Measurements from ENCODE around the gene ENTPD1.

DNA sequence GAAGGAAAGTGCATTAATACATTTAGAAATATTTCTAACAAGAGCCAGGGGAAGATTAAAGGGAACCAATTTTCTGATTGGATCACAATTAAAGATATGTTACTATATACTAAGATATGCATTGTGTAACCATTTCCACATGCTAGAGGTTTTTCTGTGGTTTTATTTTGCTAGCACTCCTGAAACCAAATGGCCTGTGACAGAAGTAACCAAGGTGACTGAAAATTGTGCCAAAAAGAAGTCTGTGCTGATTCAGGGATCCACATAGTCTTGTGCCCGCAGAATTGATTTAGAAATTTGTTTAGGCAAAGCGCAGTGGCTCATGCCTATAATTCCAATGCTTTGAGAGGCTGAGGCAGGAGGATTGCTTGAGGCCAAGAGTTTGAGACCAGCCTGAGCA, 153.6 kb downstream of the ENTPD1 start:
- TF ChIP-seq, protein P1, sequence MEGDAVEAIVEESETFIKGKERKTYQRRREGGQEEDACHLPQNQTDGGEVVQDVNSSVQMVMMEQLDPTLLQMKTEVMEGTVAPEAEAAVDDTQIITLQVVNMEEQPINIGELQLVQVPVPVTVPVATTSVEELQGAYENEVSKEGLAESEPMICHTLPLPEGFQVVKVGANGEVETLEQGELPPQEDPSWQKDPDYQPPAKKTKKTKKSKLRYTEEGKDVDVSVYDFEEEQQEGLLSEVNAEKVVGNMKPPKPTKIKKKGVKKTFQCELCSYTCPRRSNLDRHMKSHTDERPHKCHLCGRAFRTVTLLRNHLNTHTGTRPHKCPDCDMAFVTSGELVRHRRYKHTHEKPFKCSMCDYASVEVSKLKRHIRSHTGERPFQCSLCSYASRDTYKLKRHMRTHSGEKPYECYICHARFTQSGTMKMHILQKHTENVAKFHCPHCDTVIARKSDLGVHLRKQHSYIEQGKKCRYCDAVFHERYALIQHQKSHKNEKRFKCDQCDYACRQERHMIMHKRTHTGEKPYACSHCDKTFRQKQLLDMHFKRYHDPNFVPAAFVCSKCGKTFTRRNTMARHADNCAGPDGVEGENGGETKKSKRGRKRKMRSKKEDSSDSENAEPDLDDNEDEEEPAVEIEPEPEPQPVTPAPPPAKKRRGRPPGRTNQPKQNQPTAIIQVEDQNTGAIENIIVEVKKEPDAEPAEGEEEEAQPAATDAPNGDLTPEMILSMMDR (IDR thresholded peaks at IDR 0.05) = no peak
- no peak for TF ChIP-seq ZFX (IDR thresholded peaks at IDR 0.05; ENCODE audit: borderline replicate concordance)
